Keratinocyte (primary cell): ENCODE results near the gene SLC29A1. TPM values are rescaled to one million over a fixed set of nuclear protein-coding genes. Genes with fewer than 3 reads are reported as not detected.

Source experiments
- DNase-seq: peaks from one replicate; pipeline ENCODE4 v3.0.0-alpha.2; 2011; ENCODE audit warnings: low read depth, missing footprints, low spot score
- FAIRE-seq: peaks from 2 replicates; lab custom pipeline; 2011; peaks lifted over from hg19 to GRCh38; lab: Jason Lieb, UNC
- H2AFZ ChIP-seq: 2 replicates; pipeline ENCODE4 v1.6.0; 2012; ENCODE audit warnings: low read length, control low read depth, inconsistent platforms; ENCODE audit not compliant: control insufficient read depth
- H3K27ac ChIP-seq: 2 replicates; pipeline ENCODE4 v1.5.1; 2011; ENCODE audit warnings: low read length; ENCODE audit not compliant: control insufficient read depth, insufficient read depth
- H3K27me3 ChIP-seq: 3 replicates; pipeline ENCODE4 v1.6.0; 2011; ENCODE audit warnings: low read length; ENCODE audit not compliant: control insufficient read depth, insufficient read depth; ENCODE audit errors: extremely low read depth
- H3K36me3 ChIP-seq, 2 experiments: 2 replicates in 1 of 2; 3 replicates in 1 of 2; pipeline ENCODE4 v1.5.1; 2011; ENCODE audit warnings: low read length in 2 of 2, mild to moderate bottlenecking in 1 of 2; ENCODE audit not compliant: control insufficient read depth in 2 of 2, insufficient read depth in 2 of 2; ENCODE audit errors: extremely low read depth in 1 of 2
- H3K4me1 ChIP-seq: 3 replicates; pipeline ENCODE4 v1.5.1; 2011; ENCODE audit warnings: low read length; ENCODE audit not compliant: control insufficient read depth, insufficient read depth; ENCODE audit errors: extremely low read depth
- H3K4me2 ChIP-seq: 3 replicates; pipeline ENCODE4 v1.6.0; 2011; ENCODE audit warnings: low read depth, low read length; ENCODE audit not compliant: control insufficient read depth, insufficient read depth; ENCODE audit errors: extremely low read depth
- H3K4me3 ChIP-seq, 3 experiments: fragments of 200-600 bp in 1 of 3; sonication (generic) in 1 of 3; 2 replicates in 2 of 3; 3 replicates in 1 of 3; pipeline ENCODE4 v1.5.1; 2011 to 2016; ENCODE audit warnings: low read length in 3 of 3, mild to moderate bottlenecking in 3 of 3, control low read depth in 2 of 3, inconsistent platforms in 1 of 3, low read depth in 1 of 3, mixed read lengths in 1 of 3, mixed run types in 1 of 3, moderate library complexity in 1 of 3; ENCODE audit not compliant: control insufficient read depth in 2 of 3, insufficient read depth in 2 of 3; ENCODE audit errors: extremely low read depth in 1 of 3
- H3K79me2 ChIP-seq: 2 replicates; pipeline ENCODE4 v1.6.0; 2012; ENCODE audit warnings: low read length; ENCODE audit not compliant: control insufficient read depth, insufficient read depth
- H3K9ac ChIP-seq: 3 replicates; pipeline ENCODE4 v1.6.0; 2011; ENCODE audit warnings: low read length; ENCODE audit not compliant: control insufficient read depth, insufficient read depth; ENCODE audit errors: extremely low read depth
- H3K9me1 ChIP-seq: 3 replicates; pipeline ENCODE4 v1.6.0; 2011; ENCODE audit warnings: low read length; ENCODE audit not compliant: control insufficient read depth, insufficient read depth; ENCODE audit errors: extremely low read depth
- H3K9me3 ChIP-seq: 2 replicates; pipeline ENCODE4 v1.5.1; 2012; ENCODE audit warnings: low read depth, low read length; ENCODE audit not compliant: control insufficient read depth
- H4K20me1 ChIP-seq: 3 replicates; pipeline ENCODE4 v1.6.0; 2011; ENCODE audit warnings: low read length; ENCODE audit not compliant: control insufficient read depth, insufficient read depth; ENCODE audit errors: extremely low read depth
- EZH2 ChIP-seq: IDR thresholded peaks from one replicate; pipeline ENCODE4 v1.6.1; 2012; ENCODE audit warnings: inconsistent platforms, mild to moderate bottlenecking, low read length, moderate library complexity
- dilution Hi-C: fragments of 300-500 bp; cut with MboI; formaldehyde crosslinking; loops from one replicate; pipeline ENCODE4 v1.7.0; 2020; ENCODE audit warnings: low sequenced_read_pairs; ENCODE audit not compliant: extremely low pct_ligation_motif_present
- polyA plus RNA-seq, 5 experiments: library from polyadenylated mRNA; depleted of rRNA in 3 of 5; stranded (reverse) in 3 of 5; stranded (forward) in 1 of 5; unstranded in 1 of 5; fragments of >200 nt; gene quantifications; 1 replicate in 1 of 5; 2 replicates in 3 of 5; 3 replicates in 1 of 5; pipeline versions ENCODE4 v1.2.1 to v1.2.3, GENCODE V29; 2011 to 2012; ENCODE audit warnings: missing spikeins in 2 of 5, low read depth in 1 of 5, low replicate concordance in 1 of 5
- TF ChIP-seq, protein P1 (sequence below), 3 experiments: IDR thresholded peaks in 1 of 3; conservative IDR thresholded peaks in 1 of 3; optimal IDR thresholded peaks in 1 of 3; 2 replicates in 2 of 3; 3 replicates in 1 of 3; pipeline versions ENCODE3 to v1.5.1; 2011; ENCODE audit warnings: low read length in 3 of 3, mild to moderate bottlenecking in 3 of 3, moderate library complexity in 2 of 3, control low read depth in 1 of 3, inconsistent platforms in 1 of 3; ENCODE audit not compliant: insufficient read depth in 2 of 3; ENCODE audit errors: extremely low read depth in 1 of 3

SLC29A1 gene
- polyA plus RNA-seq, 1 donor (not counting 4 experiments of a cell fraction or from before 2014, with no cell fraction given) = 51.0 TPM

- dilution Hi-C loops = no loop called here
- DNase-seq = no peak
Observed at GRCh38 chr6:44247338-44248302, 24.2 kb downstream of the SLC29A1 start.

DNA sequence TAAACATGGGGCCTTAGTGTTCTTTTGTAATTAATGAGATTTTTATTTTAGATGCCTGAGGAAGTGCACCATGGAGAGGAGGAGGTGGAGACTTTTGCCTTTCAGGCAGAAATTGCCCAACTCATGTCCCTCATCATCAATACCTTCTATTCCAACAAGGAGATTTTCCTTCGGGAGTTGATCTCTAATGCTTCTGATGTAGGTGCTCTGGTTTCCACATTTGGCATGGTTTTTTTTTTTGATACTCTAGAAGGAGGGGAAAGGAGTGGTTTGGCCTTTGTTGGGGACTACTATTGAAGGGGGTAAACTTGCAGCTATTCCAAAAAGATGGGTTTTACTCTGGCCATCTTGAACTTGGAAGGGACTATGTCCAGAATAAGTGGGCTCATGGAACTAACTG lies 25.2 kb downstream of the SLC29A1 start:
- no peaks in the 10 kb centered on the region for H3K27me3 ChIP-seq
- peaks cover 56% of the 10 kb centered on the region for H4K20me1 ChIP-seq
- FAIRE-seq (no peak), DNase-seq (no peak)
- H3K36me3 ChIP-seq = peaks cover 39 to 47% of the 10 kb centered on the region in 2 experiments
- no peaks in the 10 kb centered on the region for H3K9me3 ChIP-seq
- peak overlapping the region; percentile 97 to 100 (median 99) for H3K4me3 ChIP-seq
- peaks cover 19% of the 10 kb centered on the region for H3K4me1 ChIP-seq
- dilution Hi-C loops = no loop called here
- peak overlapping the region; percentile 93 for H3K27ac ChIP-seq
- H3K9me1 ChIP-seq = peaks cover 5% of the 10 kb centered on the region
- H3K79me2 ChIP-seq = peaks cover 56% of the 10 kb centered on the region
- peak overlapping the region; percentile 96 for H3K4me2 ChIP-seq
- H2AFZ ChIP-seq = no peak overlapping the region
- TF ChIP-seq, protein P1, sequence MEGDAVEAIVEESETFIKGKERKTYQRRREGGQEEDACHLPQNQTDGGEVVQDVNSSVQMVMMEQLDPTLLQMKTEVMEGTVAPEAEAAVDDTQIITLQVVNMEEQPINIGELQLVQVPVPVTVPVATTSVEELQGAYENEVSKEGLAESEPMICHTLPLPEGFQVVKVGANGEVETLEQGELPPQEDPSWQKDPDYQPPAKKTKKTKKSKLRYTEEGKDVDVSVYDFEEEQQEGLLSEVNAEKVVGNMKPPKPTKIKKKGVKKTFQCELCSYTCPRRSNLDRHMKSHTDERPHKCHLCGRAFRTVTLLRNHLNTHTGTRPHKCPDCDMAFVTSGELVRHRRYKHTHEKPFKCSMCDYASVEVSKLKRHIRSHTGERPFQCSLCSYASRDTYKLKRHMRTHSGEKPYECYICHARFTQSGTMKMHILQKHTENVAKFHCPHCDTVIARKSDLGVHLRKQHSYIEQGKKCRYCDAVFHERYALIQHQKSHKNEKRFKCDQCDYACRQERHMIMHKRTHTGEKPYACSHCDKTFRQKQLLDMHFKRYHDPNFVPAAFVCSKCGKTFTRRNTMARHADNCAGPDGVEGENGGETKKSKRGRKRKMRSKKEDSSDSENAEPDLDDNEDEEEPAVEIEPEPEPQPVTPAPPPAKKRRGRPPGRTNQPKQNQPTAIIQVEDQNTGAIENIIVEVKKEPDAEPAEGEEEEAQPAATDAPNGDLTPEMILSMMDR (optimal IDR thresholded peaks at IDR 0.05 in 1 of 3, IDR thresholded peaks at IDR 0.05 in 1 of 3, conservative IDR thresholded peaks at IDR 0.05 in 1 of 3; ENCODE audit: extremely low read depth in 1 of 3, insufficient read depth in 2 of 3, low read length in 3 of 3) = no peak
- no peak for TF ChIP-seq EZH2
- H3K9ac ChIP-seq = peak overlapping the region; percentile 100

More at GRCh38 chr6:44247338-44248302, 24.2 kb downstream of the SLC29A1 start:
- H3K4me1 ChIP-seq = peaks cover 19% of the 10 kb centered on the region
- H3K4me3 ChIP-seq = peak overlapping the region; percentile 97 to 100 (median 99)
- peaks cover 5% of the 10 kb centered on the region for H3K9me1 ChIP-seq
- no peaks in the 10 kb centered on the region for H3K27me3 ChIP-seq
- H3K9me3 ChIP-seq = no peaks in the 10 kb centered on the region
- peaks cover 47% of the 10 kb centered on the region for H4K20me1 ChIP-seq
- no peak for TF ChIP-seq EZH2
- TF ChIP-seq, protein P1 (optimal IDR thresholded peaks at IDR 0.05 in 1 of 3, IDR thresholded peaks at IDR 0.05 in 1 of 3, conservative IDR thresholded peaks at IDR 0.05 in 1 of 3; ENCODE audit: extremely low read depth in 1 of 3, insufficient read depth in 2 of 3, low read length in 3 of 3) = no peak
- FAIRE-seq = no peak
- no peak overlapping the region for H2AFZ ChIP-seq
- peak overlapping the region; percentile 100 for H3K9ac ChIP-seq
- peaks cover 52% of the 10 kb centered on the region for H3K79me2 ChIP-seq
- H3K4me2 ChIP-seq = peak overlapping the region; percentile 96
- H3K36me3 ChIP-seq = peaks cover 31 to 38% of the 10 kb centered on the region in 2 experiments
- peak overlapping the region; percentile 93 for H3K27ac ChIP-seq
